Coronary artery (tissue), 2 donors: ENCODE results near the gene HBD.

Experiments used
- DNase-seq: peaks from one replicate; pipeline ENCODE4 v3.0.0-alpha.2; 2017; ENCODE audit warnings: low spot score
- H3K27ac ChIP-seq, 2 donors: fragments of 200-600 bp; sonication (generic); one replicate each; pipeline ENCODE4 v1.5.1; 2016 to 2019
- H3K4me3 ChIP-seq: fragments of 200-600 bp; sonication (generic); 2 replicates; pipeline ENCODE4 v1.5.1; 2016; ENCODE audit warnings: mild to moderate bottlenecking, moderate library complexity
- CTCF ChIP-seq: fragments of 200-600 bp; sonication (generic); IDR thresholded peaks from one replicate; pipeline ENCODE4 v1.5.1; 2019; ENCODE audit warnings: antibody characterized with exemption

Gene HBD

GRCh38 chr11:5246772-5247471 lies 12.6 kb upstream of the HBD start:
- Histone ChIP-seq H3K27ac (no peak overlapping the region), H3K4me3 (no peak overlapping the region)
- no peak for DNase-seq
- TF ChIP-seq CTCF, result no peak

- Histone ChIP-seq H3K4me3 (no peak overlapping the region), H3K27ac (no peak overlapping the region)
- DNase-seq, result no peak
- TF ChIP-seq CTCF, result no peak
Observed at GRCh38 chr11:5245155-5245554, 10.9 kb upstream of the HBD start.

- no peak for TF ChIP-seq CTCF
- Histone ChIP-seq H3K27ac (no peak overlapping the region), H3K4me3 (no peak overlapping the region)
- DNase-seq, result no peak
Observed at GRCh38 chr11:5243816-5244180, 9.5 kb upstream of the HBD start.

GRCh38 chr11:5242933-5243815 lies 8.9 kb upstream of the HBD start:
- Histone ChIP-seq H3K27ac (no peak overlapping the region), H3K4me3 (no peak overlapping the region)
- TF ChIP-seq CTCF, result no peak

GRCh38 chr11:5242208-5242607 lies 7.9 kb upstream of the HBD start:
- no peak for TF ChIP-seq CTCF
- H3K4me3 ChIP-seq, result no peak overlapping the region
- no peak for DNase-seq
- H3K27ac ChIP-seq, result no peak overlapping the region

More at GRCh38 chr11:5242933-5243815, 8.9 kb upstream of the HBD start:
- DNase-seq, result no peak

- Histone ChIP-seq H3K4me3 (no peak overlapping the region), H3K27ac (no peak overlapping the region)
- no peak for DNase-seq
- TF ChIP-seq CTCF, result no peak
Observed at GRCh38 chr11:5241458-5241857, 7.2 kb upstream of the HBD start.

GRCh38 chr11:5240458-5240857 lies 6.2 kb upstream of the HBD start:
- Histone ChIP-seq H3K27ac (no peak overlapping the region), H3K4me3 (no peak overlapping the region)
- no peak for TF ChIP-seq CTCF
- no peak for DNase-seq
